Peyer's patch (tissue), 4 donors: ENCODE measurements around the gene SPECC1L. TPM values are rescaled to one million over a fixed set of nuclear protein-coding genes. Genes with fewer than 3 reads are reported as not detected.

Experiments used
- DNase-seq, 3 donors: peaks; one replicate each; pipeline ENCODE4 v3.0.0-alpha.2; 2017 to 2019
- H3K27ac ChIP-seq, 4 donors: fragments of 200-600 bp; sonication (generic); one replicate each; pipeline ENCODE4 v1.5.1; 2016 to 2019
- H3K27me3 ChIP-seq, 2 donors: fragments of 200-600 bp; sonication (generic); one replicate each; pipeline ENCODE4 v1.5.1; 2019
- H3K36me3 ChIP-seq, 3 donors: fragments of 200-600 bp; sonication (generic); one replicate each; pipeline ENCODE4 v1.5.1; 2016 to 2019
- H3K4me1 ChIP-seq, 4 donors: fragments of 200-600 bp; sonication (generic); one replicate each; pipeline ENCODE4 v1.5.1; 2016 to 2019
- H3K4me3 ChIP-seq, 4 donors: fragments of 200-600 bp; sonication (generic); 1 replicate in 3 of 4; 2 replicates in 1 of 4; pipeline ENCODE4 v1.5.1; 2016 to 2019; ENCODE audit warnings: mild to moderate bottlenecking in 1 of 4
- H3K9me3 ChIP-seq, 4 donors: fragments of 200-600 bp; sonication (generic); one replicate each; pipeline ENCODE4 v1.5.1; 2016 to 2019; ENCODE audit warnings: mild to moderate bottlenecking in 1 of 4
- POLR2A ChIP-seq, 2 donors: fragments of 450-650 bp; IDR thresholded peaks; one replicate each; pipeline ENCODE4 v1.5.1; 2017; ENCODE audit warnings: antibody characterized with exemption in 2 of 2, mild to moderate bottlenecking in 2 of 2, moderate library complexity in 2 of 2
- total RNA-seq, 4 donors: library from RNA; depleted of rRNA; stranded (reverse); fragments of >200 nt; gene quantifications; one replicate each; pipeline ENCODE4 v1.1.0, GENCODE V29; 2016
- TF ChIP-seq, protein P1 (sequence below), 6 experiments: fragments of 450-650 bp in 4 of 6; fragments of 200-600 bp in 2 of 6; sonication (generic) in 1 of 6; IDR thresholded peaks; one replicate each; pipeline ENCODE4 v1.5.1; 2017 to 2019; ENCODE audit warnings: antibody characterized with exemption in 6 of 6, mild to moderate bottlenecking in 3 of 6, moderate library complexity in 1 of 6

Gene SPECC1L
- total RNA-seq, 4 donors from 2014 or later = 24.2 to 147 (median 34.4) TPM

DNA sequence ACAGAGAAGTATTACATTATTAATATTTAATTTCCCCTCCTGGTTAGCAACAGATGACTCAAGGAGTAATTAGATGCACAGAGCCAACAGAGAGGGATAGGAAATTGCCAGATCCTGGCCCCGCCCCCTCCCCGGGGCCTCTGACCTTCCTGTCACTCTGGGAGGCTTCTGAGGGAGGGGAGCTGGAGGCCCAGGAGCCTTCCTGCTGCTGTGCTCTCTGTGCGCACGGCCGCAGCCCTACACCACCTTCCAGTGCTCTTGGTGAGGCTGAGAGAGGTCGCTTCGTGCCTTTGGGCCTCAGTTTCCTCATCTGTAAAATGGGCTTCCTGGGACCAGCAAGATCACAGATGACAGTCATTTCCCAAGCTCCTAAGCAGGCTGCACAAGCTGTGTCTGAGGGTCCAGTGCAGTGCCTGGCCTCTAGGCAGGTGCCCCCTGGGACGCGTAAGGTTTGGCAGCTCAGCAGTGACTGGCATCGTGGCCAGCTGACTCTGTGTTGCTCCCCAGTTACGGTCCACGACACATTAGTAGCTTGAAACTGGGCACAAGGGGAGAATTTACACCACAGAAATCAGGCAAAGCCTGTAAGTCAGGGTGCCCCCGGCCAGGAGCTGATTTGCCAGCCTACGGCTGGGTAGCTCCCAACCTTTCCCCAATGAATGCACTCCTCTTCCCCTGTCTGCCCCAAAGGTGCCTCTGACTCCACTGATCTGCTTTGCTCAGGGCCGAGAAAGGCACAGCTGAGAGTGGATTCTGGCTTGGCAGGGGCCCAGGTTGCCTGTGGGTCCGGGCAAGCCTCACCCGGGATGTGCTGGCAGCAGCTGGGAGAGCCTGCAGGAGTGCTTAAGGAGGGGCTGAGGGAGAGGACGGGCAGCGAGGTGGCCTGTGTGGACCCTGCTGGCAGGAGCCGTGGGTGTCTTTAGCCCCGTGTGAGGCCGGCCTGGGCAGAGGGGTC, 159.1 kb downstream of the SPECC1L start:
- Histone ChIP-seq H3K27ac (peak overlapping the region; percentile 17 to 96 (median 69)), H3K4me1 (peaks cover 0 to 74% (median 44%) of the 10 kb centered on the region in 4 donors)
- TF ChIP-seq, protein P1, sequence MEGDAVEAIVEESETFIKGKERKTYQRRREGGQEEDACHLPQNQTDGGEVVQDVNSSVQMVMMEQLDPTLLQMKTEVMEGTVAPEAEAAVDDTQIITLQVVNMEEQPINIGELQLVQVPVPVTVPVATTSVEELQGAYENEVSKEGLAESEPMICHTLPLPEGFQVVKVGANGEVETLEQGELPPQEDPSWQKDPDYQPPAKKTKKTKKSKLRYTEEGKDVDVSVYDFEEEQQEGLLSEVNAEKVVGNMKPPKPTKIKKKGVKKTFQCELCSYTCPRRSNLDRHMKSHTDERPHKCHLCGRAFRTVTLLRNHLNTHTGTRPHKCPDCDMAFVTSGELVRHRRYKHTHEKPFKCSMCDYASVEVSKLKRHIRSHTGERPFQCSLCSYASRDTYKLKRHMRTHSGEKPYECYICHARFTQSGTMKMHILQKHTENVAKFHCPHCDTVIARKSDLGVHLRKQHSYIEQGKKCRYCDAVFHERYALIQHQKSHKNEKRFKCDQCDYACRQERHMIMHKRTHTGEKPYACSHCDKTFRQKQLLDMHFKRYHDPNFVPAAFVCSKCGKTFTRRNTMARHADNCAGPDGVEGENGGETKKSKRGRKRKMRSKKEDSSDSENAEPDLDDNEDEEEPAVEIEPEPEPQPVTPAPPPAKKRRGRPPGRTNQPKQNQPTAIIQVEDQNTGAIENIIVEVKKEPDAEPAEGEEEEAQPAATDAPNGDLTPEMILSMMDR (IDR thresholded peaks at IDR 0.05) = no peak
- no peak for TF ChIP-seq POLR2A (IDR thresholded peaks at IDR 0.05)

DNA sequence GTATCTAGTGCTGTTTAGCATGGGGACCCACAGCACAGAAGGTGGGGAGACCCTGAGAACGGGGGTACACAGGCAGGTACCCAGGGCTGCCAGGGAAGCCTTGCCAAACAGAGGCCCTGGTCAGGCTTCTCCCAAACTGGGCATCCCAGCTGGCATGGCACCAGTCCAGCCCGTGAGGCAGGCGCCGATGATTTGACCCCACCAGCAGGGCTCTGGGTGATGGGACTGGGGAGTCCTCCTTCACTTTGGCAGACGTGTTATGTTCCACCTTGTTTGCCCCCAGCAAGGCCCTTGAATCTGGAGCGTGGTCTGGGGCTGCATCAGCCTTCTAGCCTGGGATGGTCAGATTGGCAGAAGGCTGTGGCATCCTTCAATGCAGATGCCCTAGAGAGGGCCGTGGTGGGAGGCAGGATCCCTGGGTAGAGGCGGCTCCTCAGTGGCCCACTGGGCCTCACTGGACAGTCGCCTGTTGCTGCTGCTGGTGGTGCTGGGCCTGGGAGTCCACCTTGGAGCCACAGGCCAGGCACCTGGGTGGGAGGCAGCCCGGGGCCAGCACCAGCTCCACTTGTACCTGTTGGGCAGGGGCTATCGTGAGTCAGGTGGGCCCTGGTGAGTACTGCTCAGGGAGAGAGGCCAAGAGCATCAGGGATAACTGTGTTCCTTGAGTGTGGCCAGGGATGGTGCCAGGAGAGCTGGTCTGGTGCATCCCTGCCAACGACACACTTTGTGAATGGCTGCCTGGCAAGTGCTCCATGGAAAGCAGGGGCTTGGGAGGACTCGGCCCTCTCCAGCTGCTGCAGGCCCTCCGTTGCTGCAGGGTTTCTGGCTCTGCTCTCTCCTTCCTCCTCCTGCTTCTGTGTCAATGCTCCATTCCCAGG, 160.0 kb downstream of the SPECC1L start:
- peak in 1 of 3 donors; percentile 46 for DNase-seq
- no peak for TF ChIP-seq POLR2A (IDR thresholded peaks at IDR 0.05)
- TF ChIP-seq, protein P1 (IDR thresholded peaks at IDR 0.05) = no peak
- Histone ChIP-seq H3K4me3 (no peak overlapping the region), H3K36me3 (no peaks in the 10 kb centered on the region), H3K27ac (peak overlapping the region in 2 of 4 donors; percentile 43 to 96), H3K4me1 (peaks cover 0 to 80% (median 51%) of the 10 kb centered on the region in 4 donors), H3K9me3 (no peaks in the 10 kb centered on the region), H3K27me3 (no peaks in the 10 kb centered on the region)

More for the DNA sequence above, 159.1 kb downstream of the SPECC1L start:
- H3K27me3 ChIP-seq = no peaks in the 10 kb centered on the region
- DNase-seq = peak in 2 of 3 donors; percentile 50 to 79
- no peaks in the 10 kb centered on the region for H3K36me3 ChIP-seq
- no peaks in the 10 kb centered on the region for H3K9me3 ChIP-seq
- no peak overlapping the region for H3K4me3 ChIP-seq

DNA sequence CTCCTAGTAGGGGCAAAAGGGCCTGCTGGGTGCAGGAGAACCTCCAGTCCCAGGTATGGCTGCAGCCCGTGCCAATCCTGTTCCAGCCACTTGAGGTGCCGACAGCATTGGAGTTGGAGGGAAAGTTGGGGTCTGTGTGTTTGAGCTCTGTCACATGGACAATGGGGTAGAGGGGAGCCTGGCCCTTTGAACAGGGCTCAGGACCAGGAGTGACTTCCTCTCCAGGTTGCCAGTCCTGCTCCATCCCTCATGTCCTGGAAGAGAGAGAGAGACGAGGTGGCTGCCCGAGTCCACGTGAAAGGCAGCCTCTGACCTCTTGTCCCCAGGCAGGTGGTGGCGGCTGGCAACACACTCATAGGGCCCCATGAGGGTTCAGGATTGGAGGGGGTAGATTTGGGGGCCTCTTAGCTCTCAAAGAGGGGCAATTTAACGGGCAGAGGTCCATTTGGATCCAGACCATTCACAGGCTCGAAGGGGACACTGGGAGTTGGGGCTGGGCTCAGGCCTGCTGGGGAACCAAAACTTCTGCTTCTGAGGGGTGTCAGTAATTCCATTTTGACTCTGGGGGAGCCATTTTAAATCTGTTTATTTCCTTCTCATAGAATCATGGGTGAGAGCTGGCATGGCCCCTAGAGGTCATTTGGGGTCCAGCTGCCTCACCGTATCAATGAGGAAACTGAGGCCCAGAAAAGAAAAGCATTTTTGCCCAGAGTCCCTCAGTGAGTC, 160.8 kb downstream of the SPECC1L start:
- H3K9me3 ChIP-seq = no peaks in the 10 kb centered on the region
- no peak overlapping the region for H3K4me3 ChIP-seq
- H3K36me3 ChIP-seq = no peaks in the 10 kb centered on the region
- peak in 2 of 3 donors; percentile 38 to 43 for DNase-seq
- peak overlapping the region in 1 of 4 donors; percentile 96 for H3K27ac ChIP-seq
- H3K4me1 ChIP-seq = peaks cover 0 to 83% (median 50%) of the 10 kb centered on the region in 4 donors
- H3K27me3 ChIP-seq = no peaks in the 10 kb centered on the region
- TF ChIP-seq POLR2A (IDR thresholded peaks at IDR 0.05) = no peak
- TF ChIP-seq, protein P1 (IDR thresholded peaks at IDR 0.05) = no peak

DNA sequence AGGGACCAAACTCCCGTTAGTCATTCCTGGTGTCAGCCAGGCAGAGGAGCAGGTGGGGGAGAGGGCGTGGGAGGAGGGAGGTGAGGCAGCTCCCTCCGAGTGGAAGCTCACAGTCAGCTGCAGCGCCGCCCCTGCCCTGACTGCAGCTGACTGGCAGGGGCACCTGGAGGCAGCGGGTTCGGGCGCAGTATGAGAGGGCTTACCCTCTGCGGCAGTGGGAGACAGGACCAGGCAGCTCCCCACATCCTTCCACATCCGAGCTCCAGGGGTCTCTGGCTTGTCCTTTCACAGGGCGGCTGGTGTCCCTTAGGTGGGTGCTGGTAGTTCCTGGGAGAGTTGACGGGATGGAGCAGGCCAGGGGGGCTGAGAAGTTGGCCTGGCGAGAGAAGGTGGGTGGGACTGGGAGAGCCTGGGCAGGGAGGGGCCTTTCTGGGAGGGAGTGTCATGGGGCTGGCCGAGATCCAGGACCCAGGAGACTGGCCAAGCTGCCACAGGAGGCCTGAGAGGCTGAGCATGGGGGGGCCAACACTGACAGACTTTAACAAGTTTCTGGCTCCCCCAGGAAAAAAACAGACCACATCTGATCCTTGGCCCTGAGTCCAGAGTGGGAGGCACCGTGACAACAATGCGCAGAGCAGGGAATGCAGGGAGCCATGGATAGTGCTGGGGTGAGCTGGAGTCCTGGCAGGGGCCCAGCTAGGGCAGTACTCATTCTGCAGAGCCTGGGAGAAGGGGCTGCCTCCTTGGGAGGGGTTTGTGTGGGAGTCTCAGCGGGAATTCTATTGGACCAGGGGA, 161.6 kb downstream of the SPECC1L start:
- no peaks in the 10 kb centered on the region for H3K9me3 ChIP-seq
- TF ChIP-seq, protein P1 (IDR thresholded peaks at IDR 0.05) = no peak
- no peak for TF ChIP-seq POLR2A (IDR thresholded peaks at IDR 0.05)
- H3K4me1 ChIP-seq = peaks cover 0 to 81% (median 48%) of the 10 kb centered on the region in 4 donors
- H3K36me3 ChIP-seq = no peaks in the 10 kb centered on the region
- no peaks in the 10 kb centered on the region for H3K27me3 ChIP-seq
- DNase-seq = peak in 2 of 3 donors; percentile 61 to 68
- peak overlapping the region in 2 of 4 donors; percentile 21 to 82 for H3K27ac ChIP-seq
- no peak overlapping the region for H3K4me3 ChIP-seq
